Transverse colon (tissue), 4 donors: ENCODE results near the gene THADA. TPM values are rescaled to one million over a fixed set of nuclear protein-coding genes. Genes with fewer than 3 reads are reported as not detected.
A peak's percentile ranks its signal among the peaks of the same experiment; 100 is the strongest.

Source experiments
- DNase-seq: peaks from one replicate; pipeline ENCODE4 v3.0.0-alpha.2; 2019
- H3K27ac ChIP-seq, 4 donors: fragments of 200-600 bp; sonication (generic); 2 replicates each; pipeline ENCODE4 v1.5.1; 2016 to 2018; ENCODE audit warnings: inconsistent platforms in 4 of 4
- H3K27me3 ChIP-seq: fragments of 200-600 bp; sonication (generic); 2 replicates; pipeline ENCODE4 v1.5.1; 2017; ENCODE audit warnings: inconsistent platforms
- H3K36me3 ChIP-seq, 4 donors: fragments of 200-600 bp; sonication (generic); 2 replicates each; pipeline ENCODE4 v1.5.1; 2017 to 2019; ENCODE audit warnings: inconsistent platforms in 4 of 4
- H3K4me1 ChIP-seq, 4 donors: fragments of 200-600 bp; sonication (generic); 2 replicates each; pipeline ENCODE4 v1.5.1; 2017 to 2020; ENCODE audit warnings: inconsistent platforms in 4 of 4
- H3K4me3 ChIP-seq, 4 donors: fragments of 200-600 bp; sonication (generic); 1 replicate in 1 of 4; 2 replicates in 3 of 4; pipeline versions ENCODE4 v1.5.1 to v1.6.1; 2017 to 2019; ENCODE audit warnings: inconsistent platforms in 4 of 4
- H3K9me3 ChIP-seq, 2 donors: fragments of 200-600 bp; sonication (generic); 2 replicates each; pipeline ENCODE4 v1.5.1; 2017 to 2019; ENCODE audit warnings: inconsistent platforms in 2 of 2
- CTCF ChIP-seq, 5 experiments: fragments of 200-600 bp in 3 of 5; fragments of 450-650 bp in 2 of 5; sonication (generic) in 3 of 5; IDR thresholded peaks; 1 replicate in 2 of 5; 2 replicates in 3 of 5; pipeline ENCODE4 v1.5.1; 2016 to 2017; ENCODE audit warnings: antibody characterized with exemption in 5 of 5, inconsistent platforms in 3 of 5, mild to moderate bottlenecking in 2 of 5, moderate library complexity in 1 of 5
- EP300 ChIP-seq: sonication (generic); formaldehyde crosslinking; IDR thresholded peaks from one replicate; pipeline ENCODE4 v1.6.1; 2017; ENCODE audit warnings: antibody characterized with exemption, low read depth
- POLR2A ChIP-seq: fragments of 450-650 bp; IDR thresholded peaks from one replicate; pipeline ENCODE4 v1.6.1; 2016; ENCODE audit warnings: antibody characterized with exemption, mild to moderate bottlenecking, moderate library complexity
- POLR2AphosphoS5 ChIP-seq, 3 donors: sonication (generic); formaldehyde crosslinking; IDR thresholded peaks; one replicate each; pipeline ENCODE4 v1.6.1; 2016; ENCODE audit warnings: antibody characterized with exemption in 3 of 3
- WGBS, 2 donors: methylation state at CpG; one replicate each; pipeline ENCODE4 v1.1.5; 2018; ENCODE audit warnings: low coverage in 1 of 2; 5-methylcytosine and 5-hydroxymethylcytosine counted together
- in situ Hi-C, 4 donors: fragments of 200-750 bp; cut with MboI; loops; one replicate each; pipeline versions ENCODE4 v1.15.0 to v1.15.1; 2017; ENCODE audit warnings: low sequenced_read_pairs in 3 of 4, low pct_ligation_motif_present in 1 of 4, low pct_unique_long_range_greater_than_20kb in 1 of 4
- intact Hi-C: fragments of 100-400 bp; cut with DNase I; formaldehyde crosslinking; loops from one replicate; pipeline ENCODE4 v1.15.1; 2023; ENCODE audit warnings: low total_unique reads
- total RNA-seq, 4 donors: library from RNA; depleted of rRNA; stranded (reverse); fragments of >200 nt; gene quantifications; one replicate each; pipeline ENCODE4 v1.1.0, GENCODE V29; 2016

The THADA gene
- total RNA-seq, 4 donors from 2014 or later: 21.7 to 78.6 (median 28.1) TPM

DNA sequence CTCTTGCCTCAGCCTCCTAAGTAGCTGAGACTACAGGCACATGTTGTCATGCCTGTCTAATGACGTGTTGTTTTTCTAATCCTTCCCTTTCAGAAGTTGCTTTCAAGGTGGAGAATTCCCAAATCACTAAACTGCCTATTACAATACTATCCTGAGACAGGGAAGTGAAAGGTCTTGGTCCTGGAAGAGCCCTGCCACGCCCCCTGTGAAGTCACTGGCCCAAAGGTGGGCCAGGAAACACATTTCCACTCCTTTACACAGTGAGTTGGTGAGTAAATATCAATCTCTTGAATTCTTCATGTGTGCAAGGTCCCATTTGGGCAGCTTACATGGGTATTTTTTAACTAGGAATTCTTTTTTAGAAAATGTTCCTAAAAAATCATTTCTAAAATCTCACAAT, 150.1 kb downstream of the THADA start:
- Histone ChIP-seq H3K9me3 (no peaks in the 10 kb centered on the region), H3K27me3 (no peaks in the 10 kb centered on the region), H3K4me3 (no peak overlapping the region), H3K27ac (peak overlapping the region in 3 of 4 donors; percentile 7 to 30 (median 28)), H3K4me1 (peaks cover 0 to 10% (median 6%) of the 10 kb centered on the region in 4 donors), H3K36me3 (no peaks in the 10 kb centered on the region)
- 90 to 95% methylated on average over 2 of the region's 2 CpGs for WGBS, 2 donors
- no peak for TF ChIP-seq POLR2A
- TF ChIP-seq EP300: no peak
- TF ChIP-seq CTCF (IDR thresholded peaks at IDR 0.05): no peak
- no peak for TF ChIP-seq POLR2AphosphoS5 (IDR thresholded peaks at IDR 0.05)
- intact Hi-C loops (no loop called here), in situ Hi-C loops (no loop called here)
- no peak for DNase-seq

- no peak for DNase-seq
- H3K9me3 ChIP-seq: no peaks in the 10 kb centered on the region
- in situ Hi-C loops (no loop called here), intact Hi-C loops (no loop called here)
- H3K27me3 ChIP-seq: no peaks in the 10 kb centered on the region
- TF ChIP-seq EP300: no peak
- no peak overlapping the region for H3K4me3 ChIP-seq
- H3K36me3 ChIP-seq: no peaks in the 10 kb centered on the region
- WGBS, 2 donors: 77 to 82% methylated on average over 10 of the region's 10 CpGs
- peak overlapping the region in 3 of 4 donors; percentile 7 to 30 (median 28) for H3K27ac ChIP-seq
- H3K4me1 ChIP-seq: peaks cover 0 to 15% (median 8%) of the 10 kb centered on the region in 4 donors
These were observed 150.7 kb downstream of the THADA start for GRCh38 chr2:43444989-43445645.

GRCh38 chr2:43443282-43443681, 152.6 kb downstream of the THADA start:
- no peak for DNase-seq
- no peak for TF ChIP-seq EP300
- TF ChIP-seq POLR2A: no peak
- no peak for TF ChIP-seq CTCF (IDR thresholded peaks at IDR 0.05)
- no peak for TF ChIP-seq POLR2AphosphoS5 (IDR thresholded peaks at IDR 0.05)
- no peak overlapping the region for H3K27ac ChIP-seq
- no peak overlapping the region for H3K4me3 ChIP-seq
- peaks cover 0 to 16% (median 8%) of the 10 kb centered on the region in 4 donors for H3K4me1 ChIP-seq
- WGBS, 2 donors: 75 to 83% methylated on average over 4 of the region's 4 CpGs
- intact Hi-C loops (no loop called here), in situ Hi-C loops (no loop called here)
- H3K36me3 ChIP-seq: no peaks in the 10 kb centered on the region
- H3K9me3 ChIP-seq: no peaks in the 10 kb centered on the region
- no peaks in the 10 kb centered on the region for H3K27me3 ChIP-seq

- no peak overlapping the region for H3K4me3 ChIP-seq
- intact Hi-C loops (no loop called here), in situ Hi-C loops (no loop called here)
- WGBS, 2 donors: 52 to 57% methylated on average over 1 of the region's 1 CpG
- no peaks in the 10 kb centered on the region for H3K9me3 ChIP-seq
- no peak for DNase-seq
- TF ChIP-seq CTCF (IDR thresholded peaks at IDR 0.05) (no peak), POLR2AphosphoS5 (IDR thresholded peaks at IDR 0.05) (no peak), EP300 (no peak), POLR2A (no peak)
- H3K27ac ChIP-seq: peak overlapping the region in 3 of 4 donors; percentile 11 to 48 (median 38)
- H3K27me3 ChIP-seq: no peaks in the 10 kb centered on the region
- peaks cover 0 to 16% (median 8%) of the 10 kb centered on the region in 4 donors for H3K4me1 ChIP-seq
- H3K36me3 ChIP-seq: no peaks in the 10 kb centered on the region
These were observed 154.6 kb downstream of the THADA start for GRCh38 chr2:43441195-43441594.
